Psoas muscle (tissue), 8 donors: Measurements from ENCODE around the gene ZNF850. TPM values are rescaled to one million over a fixed set of nuclear protein-coding genes. Genes with fewer than 3 reads are reported as not detected.

Experiments used
- ATAC-seq, 4 donors: fragments of 200-7000 bp; cut with Tn5 transposase; one replicate each; pipeline ENCODE4 v1.9.1; 2020; ENCODE audit warnings: moderate library complexity in 3 of 4, mild to moderate bottlenecking in 2 of 4
- DNase-seq, 2 donors: peaks; one replicate each; pipeline ENCODE4 v3.0.0-alpha.2; 2020
- H3K27ac ChIP-seq: fragments of 200-600 bp; one replicate; pipeline ENCODE4 v1.8.0; 2022
- H3K27me3 ChIP-seq, 3 donors: fragments of 200-600 bp in 1 of 3; one replicate each; pipeline versions ENCODE4 v1.6.1 to v1.8.0; 2013 to 2022; ENCODE audit warnings: low read length in 2 of 3, mild to moderate bottlenecking in 2 of 3, moderate library complexity in 1 of 3; ENCODE audit not compliant: insufficient read depth in 3 of 3
- H3K36me3 ChIP-seq, 2 donors: fragments of 200-600 bp in 1 of 2; one replicate each; pipeline versions ENCODE4 v1.6.1 to v1.8.0; 2013 to 2022; ENCODE audit warnings: low read depth in 1 of 2, mild to moderate bottlenecking in 1 of 2, moderate library complexity in 1 of 2; ENCODE audit not compliant: insufficient read depth in 1 of 2
- H3K4me1 ChIP-seq: fragments of 200-600 bp; one replicate; pipeline ENCODE4 v1.8.0; 2022
- H3K4me3 ChIP-seq: fragments of 200-600 bp; one replicate; pipeline ENCODE4 v1.8.0; 2022; ENCODE audit warnings: mild to moderate bottlenecking
- H3K9me3 ChIP-seq: fragments of 200-600 bp; one replicate; pipeline ENCODE4 v1.8.0; 2022
- WGBS, 3 donors: extraction: QIAGEN DNeasy Blood & Tissue Kit; methylation state at CpG; one replicate each; pipeline versions ENCODE4 v1.1.6 to v1.1.7; 2013; 5-methylcytosine and 5-hydroxymethylcytosine counted together
- intact Hi-C, 2 donors: fragments of 100-400 bp; cut with DNase I; formaldehyde crosslinking; loops; one replicate each; pipeline versions ENCODE4 v1.11.0 to v1.14.2; 2022
- polyA plus RNA-seq, 3 donors: library from polyadenylated mRNA; stranded (reverse); fragments of 200-250 nt; gene quantifications; one replicate each; pipeline ENCODE4 v1.2.3, GENCODE V29; 2013
- total RNA-seq, 4 donors: library from RNA; stranded (reverse); fragmentation: NEBNext Ultra II Directional in 2 of 4; extraction: Animal tissue kit (Norgen Biotek cat#: 25700) in 2 of 4; gene quantifications; one replicate each; pipeline versions ENCODE4 v1.2.1 to v1.2.4, GENCODE V29; 2021 to 2023
- TF ChIP-seq, protein P1 (sequence below): fragments of 200-600 bp; IDR thresholded peaks from one replicate; pipeline ENCODE4 v1.8.0; 2022; ENCODE audit warnings: antibody characterized with exemption
- donor health status: healthy with polysubstance abuse.
- donor health status: DM: no; HTN: no; CAD: no; lungs with moderate emphysema.
- donor health status: Bipolar disorder and iron deficiency.
- donor health status: healthy.
- donor health status: DM: yes; HTN: yes; CAD: no.
- donor health status: DM: no; HTN: no; CAD: no.
- donor health status: DM: no; HTN: no; CAD: no.
- donor health status: DM: yes; HTN: yes; CAD: no.

The ZNF850 gene
- total and polyA plus RNA-seq, 7 donors = 0.10 to 1.1 (median 0.29) TPM

GRCh38 chr19:36686365-36687213 is 86.0 kb downstream of the ZNF850 start:
- WGBS, 3 donors = 7 to 10% (median 8%) methylated on average over 20 of the region's 20 CpGs
- Histone ChIP-seq H3K27me3 (no peaks in the 10 kb centered on the region), H3K4me1 (peaks cover 13% of the 10 kb centered on the region), H3K36me3 (peaks cover 2 to 55% of the 10 kb centered on the region in 2 donors), H3K9me3 (peaks cover 42% of the 10 kb centered on the region), H3K27ac (peak overlapping the region; percentile 72), H3K4me3 (peak overlapping the region; percentile 84)
- intact Hi-C loops = loop anchor here (2.0 to 10.0 kb wide), 2 partner anchors 20 to 168 kb away; partner anchors contain the start of genes ZNF345 (in 1 of the 2) and ZNF461 (in 1 of the 2)
- TF ChIP-seq, protein P1, sequence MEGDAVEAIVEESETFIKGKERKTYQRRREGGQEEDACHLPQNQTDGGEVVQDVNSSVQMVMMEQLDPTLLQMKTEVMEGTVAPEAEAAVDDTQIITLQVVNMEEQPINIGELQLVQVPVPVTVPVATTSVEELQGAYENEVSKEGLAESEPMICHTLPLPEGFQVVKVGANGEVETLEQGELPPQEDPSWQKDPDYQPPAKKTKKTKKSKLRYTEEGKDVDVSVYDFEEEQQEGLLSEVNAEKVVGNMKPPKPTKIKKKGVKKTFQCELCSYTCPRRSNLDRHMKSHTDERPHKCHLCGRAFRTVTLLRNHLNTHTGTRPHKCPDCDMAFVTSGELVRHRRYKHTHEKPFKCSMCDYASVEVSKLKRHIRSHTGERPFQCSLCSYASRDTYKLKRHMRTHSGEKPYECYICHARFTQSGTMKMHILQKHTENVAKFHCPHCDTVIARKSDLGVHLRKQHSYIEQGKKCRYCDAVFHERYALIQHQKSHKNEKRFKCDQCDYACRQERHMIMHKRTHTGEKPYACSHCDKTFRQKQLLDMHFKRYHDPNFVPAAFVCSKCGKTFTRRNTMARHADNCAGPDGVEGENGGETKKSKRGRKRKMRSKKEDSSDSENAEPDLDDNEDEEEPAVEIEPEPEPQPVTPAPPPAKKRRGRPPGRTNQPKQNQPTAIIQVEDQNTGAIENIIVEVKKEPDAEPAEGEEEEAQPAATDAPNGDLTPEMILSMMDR = no peak
- DNase-seq (peak in 1 of 2 donors; percentile 54), ATAC-seq (peak; percentile 28 to 52 (median 42))

DNA sequence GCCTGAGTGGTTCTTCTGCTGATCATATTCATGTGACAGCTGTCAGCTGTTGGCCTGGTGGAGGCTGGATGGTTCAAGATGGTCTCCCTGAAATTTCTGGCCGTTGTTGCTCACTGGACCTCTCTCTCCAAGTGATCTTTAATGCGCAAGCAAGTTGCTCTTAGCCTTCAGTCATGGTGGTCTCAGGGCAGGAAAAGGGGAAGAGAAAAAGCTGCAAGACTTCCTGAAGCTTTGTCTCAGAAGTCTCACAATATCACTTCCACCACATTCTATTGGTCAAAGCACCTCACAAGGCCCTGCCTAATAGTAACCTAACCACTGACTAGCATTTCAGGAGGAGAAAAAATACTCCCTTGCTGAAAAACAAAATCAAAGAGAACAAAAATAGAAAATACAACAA is 86.8 kb downstream of the ZNF850 start:
- intact Hi-C loops = loop anchor here (2.0 to 10.0 kb wide), 2 partner anchors 19 to 169 kb away; partner anchors contain the start of genes ZNF345 (in 1 of the 2) and ZNF461 (in 1 of the 2)
- ATAC-seq = no peak
- Histone ChIP-seq H3K27ac (no peak overlapping the region), H3K36me3 (peaks cover under 1 to 55% of the 10 kb centered on the region in 2 donors), H3K27me3 (no peaks in the 10 kb centered on the region), H3K9me3 (peaks cover 36% of the 10 kb centered on the region), H3K4me3 (peak overlapping the region; percentile 84), H3K4me1 (peaks cover 13% of the 10 kb centered on the region)
- TF ChIP-seq, protein P1 = no peak
- DNase-seq = no peak
- WGBS, 3 donors = 78 to 85% (median 82%) methylated on average over 2 of the region's 2 CpGs

GRCh38 chr19:36679455-36679854 is 93.2 kb downstream of the ZNF850 start:
- Histone ChIP-seq H3K9me3 (peaks cover 47% of the 10 kb centered on the region), H3K36me3 (peaks cover 3 to 57% of the 10 kb centered on the region in 2 donors), H3K4me3 (no peak overlapping the region), H3K27me3 (no peaks in the 10 kb centered on the region), H3K27ac (no peak overlapping the region), H3K4me1 (no peaks in the 10 kb centered on the region)
- ATAC-seq (no peak), DNase-seq (no peak)
- TF ChIP-seq, protein P1 = no peak
- intact Hi-C loops = no loop called here

DNA sequence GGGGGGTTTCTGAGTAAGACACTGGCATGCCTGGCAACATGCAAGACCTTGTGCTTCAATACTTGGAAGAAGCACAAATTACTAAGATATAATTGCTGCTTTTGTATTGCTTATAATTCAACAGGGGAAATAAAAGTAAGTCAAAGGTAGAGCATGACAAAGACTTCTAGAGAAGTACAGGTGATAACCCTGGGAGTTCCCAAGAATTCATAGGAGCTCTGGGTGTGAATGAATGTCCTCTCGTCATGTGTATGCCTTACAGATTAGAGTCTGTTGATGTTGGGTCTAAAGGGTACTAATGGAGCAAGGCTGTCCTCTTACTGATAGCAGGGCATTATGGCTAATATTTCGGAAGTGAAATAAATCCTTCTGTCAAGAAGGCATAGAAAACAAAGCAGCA is 98.4 kb downstream of the ZNF850 start:
- WGBS, 3 donors = 95 to 98% (median 95%) methylated on average over 2 of the region's 2 CpGs
- no peak for DNase-seq
- ATAC-seq = no peak
- H3K4me1 ChIP-seq = no peaks in the 10 kb centered on the region
- intact Hi-C loops = no loop called here
- H3K4me3 ChIP-seq = no peak overlapping the region
- H3K27me3 ChIP-seq = no peaks in the 10 kb centered on the region
- H3K27ac ChIP-seq = no peak overlapping the region
- peaks cover 3 to 29% of the 10 kb centered on the region in 2 donors for H3K36me3 ChIP-seq
- TF ChIP-seq, protein P1 = no peak
- peaks cover 70% of the 10 kb centered on the region for H3K9me3 ChIP-seq
